Posterior cingulate gyrus (tissue), 11 donors: ENCODE results near the gene ASMT.

Experiments used
- DNase-seq, 10 donors: peaks; one replicate each; pipeline versions ENCODE4 v3.0.0 to v3.0.0-alpha.2; 2020 to 2021; ENCODE audit warnings: mixed read lengths in 3 of 10
- intact Hi-C: fragments of 100-400 bp; cut with DNase I; formaldehyde crosslinking; loops from one replicate; pipeline ENCODE4 v1.15.1; 2023

The ASMT gene

DNA sequence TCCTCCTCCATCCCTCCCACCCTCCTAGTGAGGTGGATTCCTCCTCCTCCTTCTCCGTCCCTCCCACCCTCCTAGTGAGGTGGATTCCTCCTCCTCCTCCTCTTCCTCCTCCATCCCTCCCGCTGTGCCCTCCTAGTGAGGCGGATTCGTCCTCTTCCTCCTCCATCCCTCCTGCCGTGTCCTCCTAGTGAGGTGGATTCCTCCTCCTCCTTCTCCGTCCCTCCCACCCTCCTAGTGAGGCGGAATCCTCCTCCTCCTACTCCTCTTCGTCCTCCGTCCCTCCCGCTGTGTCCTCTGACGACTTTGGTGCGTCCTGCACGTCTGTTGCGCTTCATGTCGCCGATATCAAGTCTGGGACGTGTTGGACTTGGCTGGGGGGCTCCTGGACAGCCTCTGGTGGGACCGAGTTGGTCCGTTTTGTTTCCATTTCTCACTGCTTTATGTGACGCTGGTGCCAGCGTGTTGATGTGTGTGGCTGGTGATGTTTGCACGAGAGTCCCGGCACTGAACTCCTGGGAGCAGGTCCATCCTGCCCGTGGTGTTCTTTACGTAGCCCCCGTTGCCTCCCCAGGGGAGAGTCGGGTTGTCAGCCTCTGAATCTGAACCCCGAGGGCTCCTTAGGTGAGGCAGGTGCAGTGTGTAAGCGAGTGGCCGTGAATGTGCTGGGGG is 18.0 kb upstream of the ASMT start:
- intact Hi-C loops: loop anchor here (10.0 kb wide), 1 partner anchor 898 kb away; no protein-coding TSS in a partner anchor
- peak in 1 of 10 donors; percentile 28 for DNase-seq

DNA sequence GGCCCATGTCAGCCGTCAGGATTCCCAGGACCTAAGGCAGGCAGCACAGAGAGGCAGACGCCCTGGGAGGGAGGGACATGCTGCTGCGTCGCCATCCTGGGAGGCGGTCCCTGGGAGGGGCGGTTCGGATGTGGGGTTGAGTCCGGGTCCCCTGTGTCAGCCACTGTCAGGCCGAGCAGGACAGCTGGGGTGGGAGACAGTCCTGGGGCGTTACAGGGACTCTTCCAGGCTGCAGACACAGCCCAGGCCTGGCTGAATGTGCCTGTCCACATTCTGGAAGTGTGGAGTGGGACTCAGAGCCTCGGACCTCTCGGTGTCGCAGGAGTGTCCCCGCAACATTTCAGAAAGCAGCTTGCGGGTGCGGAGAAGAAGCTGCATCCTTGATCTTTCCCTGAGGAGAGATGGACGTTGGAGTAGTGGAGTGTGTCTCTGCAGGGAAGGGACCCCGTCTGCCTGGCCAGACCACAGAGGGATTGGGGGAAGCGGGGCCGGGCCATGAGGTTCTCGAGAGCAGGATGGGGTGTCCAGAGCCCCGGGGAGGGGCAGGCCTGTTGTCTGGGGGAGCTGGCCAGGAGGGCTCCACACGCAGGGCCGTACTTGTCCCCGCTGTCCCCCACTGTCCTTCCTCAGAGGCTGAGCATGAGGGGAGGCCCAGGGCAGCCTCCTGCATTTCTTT is 17.4 kb upstream of the ASMT start:
- DNase-seq: peak in 2 of 10 donors; percentile 66 to 70
- intact Hi-C loops: loop anchor here (10.0 kb wide), 1 partner anchor 897 kb away; no protein-coding TSS in a partner anchor

DNA sequence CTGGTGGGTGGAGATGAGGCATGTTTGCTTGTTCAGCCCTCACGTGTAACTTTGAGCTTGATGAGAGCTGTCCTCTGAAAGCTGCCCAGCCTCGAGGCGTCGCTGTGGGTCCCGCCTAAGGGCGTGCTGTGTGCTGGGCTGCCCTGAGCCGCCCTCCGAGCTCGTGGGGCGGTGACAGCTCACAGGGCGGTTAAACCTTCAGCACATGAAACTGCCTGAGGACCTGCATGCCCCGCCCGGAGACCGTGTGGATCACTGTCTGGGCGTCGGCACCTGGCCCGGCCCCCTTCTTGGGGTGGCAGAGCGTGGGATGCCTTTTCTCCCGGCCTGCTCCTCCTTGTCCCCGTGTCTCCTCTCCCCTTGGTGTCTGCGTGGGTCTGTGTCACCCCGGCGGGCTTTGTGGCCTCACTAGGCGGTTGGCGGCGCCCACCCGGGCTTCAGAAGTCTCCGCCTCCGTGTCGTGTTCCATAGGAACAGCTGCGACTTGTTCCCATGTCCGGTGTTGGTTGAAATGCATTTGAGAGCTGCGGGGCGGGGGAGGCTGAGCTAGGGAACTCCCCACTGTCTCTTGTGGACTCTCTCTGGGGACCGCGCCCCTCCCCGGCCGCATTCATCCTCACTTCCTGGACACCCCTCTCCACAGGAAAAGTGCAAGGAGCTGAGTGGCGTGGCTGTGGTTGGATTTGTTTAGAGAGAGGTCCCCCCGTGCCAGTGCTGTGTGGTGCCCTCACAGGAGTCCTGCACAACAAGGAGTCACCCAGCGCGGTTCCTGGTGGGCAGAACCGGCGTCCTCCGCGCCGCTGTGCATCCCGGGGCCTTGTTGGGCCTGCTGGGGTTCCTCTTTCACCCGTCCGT is 16.6 kb upstream of the ASMT start:
- intact Hi-C loops: loop anchor here (10.0 kb wide), 1 partner anchor 897 kb away; no protein-coding TSS in a partner anchor
- DNase-seq: peak in 2 of 10 donors; percentile 48 to 81

DNA sequence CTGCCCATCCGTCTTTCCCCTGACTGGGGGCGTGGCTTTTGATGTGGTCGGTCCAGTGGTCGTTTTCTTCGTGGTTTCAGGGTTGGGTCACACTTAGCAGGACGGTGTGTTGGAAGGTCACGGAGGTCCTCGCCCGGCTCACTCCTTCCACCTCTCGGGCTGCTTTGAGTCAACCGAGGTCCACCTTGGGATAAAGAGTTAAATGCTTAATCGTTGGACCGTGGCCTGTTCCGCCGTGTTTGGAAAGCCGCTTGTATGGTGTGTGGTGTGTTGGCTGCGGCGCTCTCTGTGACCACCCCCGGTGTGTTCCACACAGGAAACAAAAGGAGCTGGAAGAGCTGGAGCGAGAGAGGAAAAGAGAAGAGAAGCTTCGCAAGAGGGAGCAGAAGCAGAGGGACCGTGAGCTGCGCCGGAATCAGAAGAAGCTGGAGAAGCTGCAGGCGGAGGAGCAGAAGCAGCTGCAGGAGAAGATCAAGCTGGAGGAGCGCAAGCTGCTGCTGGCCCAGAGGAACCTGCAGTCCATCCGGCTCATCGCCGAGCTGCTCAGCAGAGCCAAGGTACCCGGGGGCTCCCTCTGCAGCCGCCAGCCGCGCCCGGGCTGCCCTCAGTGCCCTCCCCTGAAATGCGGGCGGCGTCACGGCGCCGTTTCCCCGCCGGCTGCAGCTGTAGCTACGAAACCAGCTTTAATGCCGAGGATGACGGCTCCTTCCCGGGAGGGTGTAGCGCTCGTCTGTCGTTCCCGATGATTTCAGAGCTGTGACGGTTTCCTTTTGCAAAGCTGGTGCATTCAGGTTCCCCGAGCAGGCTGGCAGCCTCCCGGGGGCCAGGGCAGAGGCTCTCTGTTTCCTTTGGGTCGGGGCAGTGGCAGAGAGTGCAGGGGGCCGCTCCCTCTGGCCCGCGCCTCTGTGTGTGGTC is 15.7 kb upstream of the ASMT start:
- intact Hi-C loops: loop anchor here (10.0 kb wide), 1 partner anchor 896 kb away; no protein-coding TSS in a partner anchor

DNA sequence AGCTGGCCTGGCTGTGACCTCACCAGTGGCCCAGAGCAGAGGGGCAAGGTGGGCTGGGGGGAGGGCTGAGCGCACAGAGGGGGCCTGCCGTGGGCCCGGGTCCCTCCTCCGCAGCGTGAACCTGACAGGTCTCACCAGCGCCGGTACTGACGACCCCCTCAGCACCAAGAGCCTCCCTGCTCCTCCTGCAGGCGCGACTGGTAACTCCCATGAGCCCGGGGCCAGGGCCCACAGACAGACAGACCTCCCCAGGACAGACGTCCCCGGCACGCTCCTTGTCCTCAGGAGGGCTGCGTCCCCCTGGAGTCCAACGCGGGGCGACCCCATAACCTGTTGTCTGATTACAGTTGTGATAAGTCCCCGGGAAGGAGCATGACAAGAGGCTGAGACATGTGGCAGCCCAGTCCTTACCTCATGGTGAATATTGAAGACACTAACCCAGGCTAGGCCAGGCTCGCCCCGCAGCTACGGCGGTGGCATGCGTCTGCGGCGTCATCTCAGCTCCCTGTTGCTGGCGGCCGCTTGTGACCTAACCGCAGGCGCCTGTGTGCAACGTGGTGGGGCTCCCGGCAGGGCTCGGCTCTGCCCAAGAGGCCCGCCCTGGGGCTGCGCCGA is 15.0 kb upstream of the ASMT start:
- DNase-seq: peak in 2 of 10 donors; percentile 43 to 82
- intact Hi-C loops: loop anchor here (10.0 kb wide), 1 partner anchor 895 kb away; no protein-coding TSS in a partner anchor

More for the DNA sequence above, 15.7 kb upstream of the ASMT start:
- peak in 3 of 10 donors; percentile 27 to 70 (median 70) for DNase-seq

- DNase-seq: peak in 3 of 10 donors; percentile 26 to 59 (median 58)
- intact Hi-C loops: no loop called here
Measured at GRCh38 chrX:1600406-1601050, 14.3 kb upstream of the ASMT start.

GRCh38 chrX:1601051-1601767 is 13.7 kb upstream of the ASMT start:
- intact Hi-C loops: no loop called here
- DNase-seq: peak in 2 of 10 donors; percentile 26 to 67

DNA sequence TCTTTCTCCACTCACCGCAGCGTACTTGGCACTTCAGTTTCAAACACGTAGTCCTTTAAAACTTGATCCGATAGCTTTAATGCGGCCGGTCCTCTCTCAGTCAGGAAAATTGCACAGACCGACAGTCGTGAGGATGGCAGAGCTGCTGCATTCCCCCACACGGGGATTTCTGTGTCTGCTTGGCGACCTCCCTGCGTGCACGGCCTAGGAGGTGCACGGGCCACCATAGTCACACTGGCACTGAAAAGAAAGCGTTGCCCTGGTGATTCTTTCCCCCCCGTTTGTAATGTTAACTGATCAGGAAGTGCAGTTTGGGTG is 13.1 kb upstream of the ASMT start:
- intact Hi-C loops: no loop called here
- DNase-seq: peak in 2 of 10 donors; percentile 31 to 54

GRCh38 chrX:1602299-1602698 is 12.6 kb upstream of the ASMT start:
- intact Hi-C loops: no loop called here
- DNase-seq: no peak

DNA sequence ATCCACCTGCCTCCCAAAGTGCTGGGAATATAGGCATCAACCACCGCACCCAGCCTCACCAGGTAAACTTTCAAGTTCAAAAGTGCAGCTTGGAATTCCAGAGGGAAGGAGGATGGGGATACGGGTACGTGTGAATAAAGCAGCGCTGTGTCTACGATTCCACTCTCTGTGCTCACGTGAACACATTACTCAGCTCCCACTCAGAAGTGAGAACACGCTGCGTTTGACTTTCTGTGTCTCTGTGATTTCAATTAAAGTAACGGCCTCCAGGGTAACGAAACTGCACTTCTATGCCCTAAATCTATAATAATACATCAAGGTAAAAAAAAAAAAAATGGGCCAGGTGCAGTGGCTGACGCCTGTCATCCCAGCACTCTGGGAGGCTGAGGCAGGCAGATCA is 8.4 kb upstream of the ASMT start:
- intact Hi-C loops: no loop called here

DNA sequence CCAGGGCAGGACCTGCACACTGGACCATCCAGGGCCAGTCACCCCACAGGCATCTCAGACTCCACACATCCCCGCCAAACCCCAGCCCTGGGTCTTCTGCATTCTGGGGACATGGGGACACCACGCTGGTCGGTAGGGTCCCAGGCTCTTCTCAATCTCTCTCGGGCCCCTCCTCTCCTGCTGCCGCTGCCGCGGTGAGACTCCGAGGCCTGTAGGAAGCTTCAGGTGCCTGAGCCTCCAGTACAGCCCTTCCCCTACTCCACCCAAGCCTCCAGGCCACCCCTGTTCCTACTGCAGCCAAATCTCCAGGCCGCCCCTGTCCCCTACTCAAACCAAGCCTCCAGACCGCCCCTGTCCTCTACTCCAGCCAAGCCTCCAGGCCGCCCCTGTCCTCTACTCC is 5.5 kb upstream of the ASMT start:
- DNase-seq: peak in 4 of 10 donors; percentile 16 to 57 (median 52)
- intact Hi-C loops: no loop called here

More for the DNA sequence above, 8.4 kb upstream of the ASMT start:
- DNase-seq: peak in 1 of 10 donors; percentile 15

- peak in 4 of 10 donors; percentile 21 to 76 (median 53) for DNase-seq
- intact Hi-C loops: no loop called here
Measured at GRCh38 chrX:1609762-1610161, 5.1 kb upstream of the ASMT start.

GRCh38 chrX:1610166-1610565 is 4.7 kb upstream of the ASMT start:
- DNase-seq: peak in 1 of 10 donors; percentile 13
- intact Hi-C loops: no loop called here

GRCh38 chrX:1610736-1611135 is 4.1 kb upstream of the ASMT start:
- DNase-seq: peak in 4 of 10 donors; percentile 22 to 54 (median 48)
- intact Hi-C loops: no loop called here

DNA sequence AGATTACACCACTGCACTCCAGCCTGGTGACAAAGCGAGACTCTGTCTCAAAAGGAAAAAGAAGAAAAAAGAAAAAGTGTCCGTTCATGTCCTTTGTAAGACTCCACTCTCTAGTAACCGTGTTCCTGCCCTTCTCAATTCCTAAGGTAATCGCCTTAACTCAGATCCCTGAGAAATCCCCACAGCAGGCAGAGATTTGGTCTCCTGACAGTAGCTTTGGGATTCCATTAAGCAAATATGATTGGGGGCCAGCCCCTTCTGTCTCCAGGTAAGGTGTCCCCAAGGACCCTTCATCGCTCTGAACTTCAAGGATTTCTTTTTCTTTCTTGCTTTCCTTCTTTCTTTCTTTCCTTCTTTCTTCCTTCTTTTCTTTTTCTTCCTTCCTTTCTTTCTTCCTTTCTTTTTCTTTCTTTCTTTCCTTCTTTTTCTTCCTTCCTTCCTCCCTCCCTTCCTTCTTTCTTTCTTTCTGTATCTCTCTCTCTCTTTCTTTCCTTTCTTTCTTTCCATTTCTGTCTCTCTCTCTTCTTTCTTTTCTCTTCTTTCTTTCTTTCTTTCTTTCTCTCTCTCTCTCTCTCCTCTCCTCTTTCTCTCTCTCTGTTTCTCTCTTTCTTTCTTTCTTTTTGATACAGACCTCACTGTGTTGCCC is 2.1 kb upstream of the ASMT start:
- intact Hi-C loops: no loop called here
- peak in 1 of 10 donors; percentile 3 for DNase-seq

DNA sequence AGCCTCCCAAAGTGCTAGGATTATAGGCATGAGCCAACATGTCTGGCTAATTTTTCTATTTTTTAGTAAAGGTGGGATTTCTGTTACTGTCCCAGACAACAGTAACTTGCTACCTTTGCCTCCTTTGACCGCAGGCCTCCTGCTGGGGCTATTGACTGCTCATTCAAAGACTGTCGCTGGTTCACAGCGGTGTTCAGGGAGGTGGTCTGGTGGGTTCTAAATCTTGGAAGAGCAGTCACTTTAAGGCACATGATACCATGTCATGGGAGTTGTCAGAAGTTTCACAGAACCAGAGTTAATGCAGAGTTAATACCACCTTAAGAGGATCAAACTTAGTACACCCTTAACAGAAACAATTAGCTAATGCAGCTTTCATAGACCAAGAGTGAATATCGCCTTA is 3.8 kb downstream of the ASMT start:
- peak in 2 of 10 donors; percentile 18 to 43 for DNase-seq
- intact Hi-C loops: no loop called here

DNA sequence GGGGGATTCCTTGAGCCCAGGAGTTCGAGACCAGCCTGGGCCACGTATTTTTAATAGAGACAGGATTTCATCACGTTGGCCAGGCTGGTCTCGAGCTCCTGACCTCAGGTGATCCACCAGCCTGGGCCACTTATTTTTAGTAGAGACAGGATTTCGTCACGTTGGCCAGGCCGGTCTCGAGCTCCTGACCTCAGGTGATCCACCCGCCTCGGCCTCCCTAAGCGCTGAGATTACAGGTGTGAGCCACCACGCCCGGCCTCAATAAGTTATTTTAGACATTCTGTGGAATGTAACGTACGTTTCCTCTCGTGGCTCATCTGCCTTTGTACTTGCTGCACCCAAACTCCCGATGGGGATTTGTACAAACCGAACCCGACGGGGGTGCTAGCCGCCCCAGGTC is 8.8 kb downstream of the ASMT start:
- DNase-seq: peak in 3 of 10 donors; percentile 22 to 38 (median 23)
- intact Hi-C loops: no loop called here
